Panc1 (cell line): Measurements from ENCODE around the gene CRYM.

ENCODE experiments used
- CTCF ChIP-seq: fragments of 450-650 bp; IDR thresholded peaks from 2 replicates; pipeline ENCODE4 v1.5.1; 2017; ENCODE audit warnings: mild to moderate bottlenecking
- POLR2AphosphoS5 ChIP-seq: IDR thresholded peaks from 2 replicates; pipeline ENCODE4 v1.6.1; 2012; ENCODE audit warnings: mild to moderate bottlenecking, low read depth, low read length, moderate library complexity
- REST ChIP-seq, 2 experiments: IDR thresholded peaks; 2 replicates each; pipeline ENCODE4 v1.6.1; 2011 to 2012; ENCODE audit warnings: low read depth in 2 of 2, control low read depth in 1 of 2, low read length in 1 of 2, mild to moderate bottlenecking in 1 of 2, moderate library complexity in 1 of 2; ENCODE audit not compliant: insufficient read depth in 1 of 2

GRCh38 chr16:21214086-21214485 is 64.0 kb downstream of the CRYM start:
- no peak for TF ChIP-seq POLR2AphosphoS5
- no peak for TF ChIP-seq CTCF
- TF ChIP-seq REST (IDR thresholded peaks at IDR 0.05; ENCODE audit: insufficient read depth in 1 of 2, low read depth in 2 of 2, low read length in 1 of 2) = no peak
